ENCODE data around the gene C17orf58.
"Not testable (repeated sequence)": the region's sequence is repeated elsewhere in the genome, so short reads cannot be mapped to it uniquely, and the experiment has no call there.

The C17orf58 gene

GRCh38 chr17:67996301-67997171, at the start of gene C17orf58:
Gene C17orf58 (minus strand): TSS chr17:67996469. CDS start chr17:67996198, 271 bp downstream.
- not testable (repeated sequence) for DNase-seq

GRCh38 chr17:68036304-68037147, 40.3 kb upstream of the C17orf58 start:
- DNase-seq, result no peak

GRCh38 chr17:68035523-68036303, 39.4 kb upstream of the C17orf58 start, which contains the start of gene KPNA2:
Gene KPNA2 (plus strand): TSS chr17:68035735. CDS start chr17:68037133, 1,398 bp downstream.
- peak; percentile 97 for DNase-seq

GRCh38 chr17:68035131-68035522, 38.9 kb upstream of the C17orf58 start:
- DNase-seq, result peak; percentile 97

GRCh38 chr17:68034452-68034776, 38.1 kb upstream of the C17orf58 start:
- no peak for DNase-seq

GRCh38 chr17:68033636-68034451, 37.6 kb upstream of the C17orf58 start:
- DNase-seq, result no peak

- DNase-seq, result peak; percentile 26
These were observed 33.4 kb upstream of the C17orf58 start for GRCh38 chr17:68029512-68030215.

GRCh38 chr17:68022547-68022946, 26.3 kb upstream of the C17orf58 start:
- not testable (repeated sequence) for DNase-seq

GRCh38 chr17:68021963-68022362, 25.7 kb upstream of the C17orf58 start:
- no peak for DNase-seq

GRCh38 chr17:68020791-68021190, 24.5 kb upstream of the C17orf58 start:
- not testable (repeated sequence) for DNase-seq

- peak; percentile 18 for DNase-seq
These were observed 24.1 kb upstream of the C17orf58 start for GRCh38 chr17:68020409-68020756.

- DNase-seq, result peak; percentile 80
These were observed 23.6 kb upstream of the C17orf58 start for GRCh38 chr17:68019675-68020408.

- DNase-seq, result no peak
These were observed 23.0 kb upstream of the C17orf58 start for GRCh38 chr17:68019336-68019674.

GRCh38 chr17:68018493-68018892, 22.2 kb upstream of the C17orf58 start:
- DNase-seq, result not testable (repeated sequence)

GRCh38 chr17:68016838-68017237, 20.6 kb upstream of the C17orf58 start:
- no peak for DNase-seq

GRCh38 chr17:68015081-68015723, 18.9 kb upstream of the C17orf58 start:
- DNase-seq, result no peak

GRCh38 chr17:68013385-68013784, 17.1 kb upstream of the C17orf58 start:
- DNase-seq, result no peak

GRCh38 chr17:68011199-68011665, 15.0 kb upstream of the C17orf58 start:
- no peak for DNase-seq

- no peak for DNase-seq
These were observed 10.5 kb upstream of the C17orf58 start for GRCh38 chr17:68006797-68007196.

- no peak for DNase-seq
These were observed 7.9 kb upstream of the C17orf58 start for GRCh38 chr17:68004201-68004600.

Data from NCI-H2029 (cell line).